HT-29 (cell line): Measurements from ENCODE around the gene AP5B1. TPM values are rescaled to one million over a fixed set of nuclear protein-coding genes. Genes with fewer than 3 reads are reported as not detected.

Source experiments
- DNase-seq: peaks from one replicate; pipeline ENCODE4 v3.0.0-alpha.2; 2015; ENCODE audit warnings: low spot score
- total RNA-seq: library from RNA; depleted of rRNA; stranded (reverse); fragments of >200 nt; shearing (Covaris generic); gene quantifications from 2 replicates; pipeline ENCODE4 v1.2.3, GENCODE V29; 2014

AP5B1 gene
- total RNA-seq, 1 experiment from 2014 or later = 20.2 TPM

DNA sequence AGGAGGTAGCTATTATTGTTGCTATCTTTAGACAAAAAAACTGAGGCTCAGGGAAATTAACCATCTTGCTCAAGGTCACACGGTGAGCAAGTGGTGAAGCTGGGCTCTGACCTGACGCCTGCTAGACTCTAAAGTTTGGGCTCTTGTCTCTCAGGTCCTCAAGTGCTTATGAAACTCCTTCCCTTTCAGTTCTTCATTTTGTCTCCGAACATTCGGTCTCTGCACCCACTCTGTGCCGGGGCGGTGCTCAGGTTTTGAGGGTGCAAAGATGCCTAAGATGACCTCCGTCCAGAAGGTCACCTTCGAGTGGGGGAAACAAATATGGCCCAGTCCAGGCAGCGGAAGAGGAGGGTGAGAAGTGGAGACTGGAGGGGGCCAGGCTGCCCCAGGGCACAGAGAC, 22.1 kb upstream of the AP5B1 start:
- no peak for DNase-seq

DNA sequence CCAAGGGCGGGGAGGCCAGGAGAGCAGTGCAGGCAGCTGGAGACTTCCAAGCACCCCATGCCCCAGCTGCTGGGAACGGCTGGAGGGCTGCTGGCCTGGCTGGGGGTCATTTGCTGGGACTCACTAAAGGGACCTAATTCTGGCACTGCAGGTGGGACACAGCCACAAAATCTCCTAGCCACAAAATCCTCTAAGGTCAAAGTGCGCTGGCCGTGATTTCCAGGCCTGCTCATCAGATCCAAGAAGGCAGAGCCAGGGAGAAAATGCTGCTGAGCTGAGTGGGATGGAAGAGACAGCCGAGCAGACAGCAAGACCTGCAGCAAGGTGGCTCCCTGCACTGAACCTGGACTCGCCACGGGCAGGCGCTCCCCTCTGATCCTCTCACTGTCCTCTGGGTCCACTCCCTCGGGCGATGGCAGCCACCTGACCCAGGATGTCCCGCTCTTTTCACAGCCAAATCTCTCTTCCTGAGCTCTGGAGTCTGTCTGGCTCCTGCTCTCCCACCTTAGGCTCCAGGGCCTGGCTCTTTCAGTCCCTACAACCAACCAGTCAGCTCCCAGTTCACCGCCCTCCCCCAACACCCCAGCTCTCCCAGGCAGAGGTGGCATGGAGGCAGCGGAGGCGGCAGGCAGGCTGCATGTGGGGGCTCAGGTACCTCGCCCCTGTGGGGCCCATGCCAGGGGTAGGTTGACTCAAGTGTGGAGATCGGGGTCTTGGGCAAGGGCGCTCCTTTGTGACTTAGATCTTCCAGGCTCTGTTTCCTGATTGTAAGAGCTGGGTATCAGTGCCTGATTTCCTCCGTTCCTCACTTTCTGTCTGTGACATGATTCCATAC, 20.6 kb upstream of the AP5B1 start:
- DNase-seq = no peak

DNA sequence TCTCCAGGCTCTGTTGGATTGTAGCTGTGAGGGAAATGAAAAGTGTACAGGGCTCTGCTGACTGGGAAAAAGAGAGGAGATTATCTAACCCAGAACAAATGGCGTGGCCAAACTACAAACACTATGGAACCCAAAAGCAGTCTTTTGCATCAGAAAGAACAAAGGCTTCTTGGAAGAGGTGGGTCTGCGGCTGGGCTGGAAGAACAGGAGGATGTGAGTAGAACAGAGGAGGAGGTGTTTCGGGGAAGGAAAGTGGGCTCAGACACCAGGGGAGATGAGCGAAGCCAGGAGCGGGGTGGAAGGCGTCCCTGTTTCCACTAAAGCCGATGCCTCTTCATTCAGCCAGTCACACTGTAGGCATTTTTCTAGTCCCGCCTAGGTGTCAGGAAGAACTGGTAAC, 18.1 kb upstream of the AP5B1 start:
- DNase-seq = no peak

DNA sequence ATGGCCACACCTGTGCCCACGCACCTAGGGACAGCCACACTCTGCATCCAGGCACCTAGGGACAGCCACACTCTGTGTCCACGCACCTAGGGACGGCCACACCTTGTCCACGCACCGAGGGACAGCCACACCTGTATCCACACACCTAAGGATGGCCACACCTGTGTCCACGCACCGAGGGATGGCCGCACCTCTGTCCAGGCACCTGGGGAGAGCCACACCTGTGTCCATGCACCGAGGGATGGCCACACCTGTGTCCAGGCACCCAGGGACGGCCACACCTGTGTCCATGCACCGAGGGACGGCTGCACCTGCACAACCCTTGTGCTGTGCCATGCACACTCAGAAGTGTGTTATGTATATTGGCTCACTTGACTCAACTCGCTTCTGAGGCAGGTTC, 16.9 kb upstream of the AP5B1 start:
- DNase-seq = no peak

DNA sequence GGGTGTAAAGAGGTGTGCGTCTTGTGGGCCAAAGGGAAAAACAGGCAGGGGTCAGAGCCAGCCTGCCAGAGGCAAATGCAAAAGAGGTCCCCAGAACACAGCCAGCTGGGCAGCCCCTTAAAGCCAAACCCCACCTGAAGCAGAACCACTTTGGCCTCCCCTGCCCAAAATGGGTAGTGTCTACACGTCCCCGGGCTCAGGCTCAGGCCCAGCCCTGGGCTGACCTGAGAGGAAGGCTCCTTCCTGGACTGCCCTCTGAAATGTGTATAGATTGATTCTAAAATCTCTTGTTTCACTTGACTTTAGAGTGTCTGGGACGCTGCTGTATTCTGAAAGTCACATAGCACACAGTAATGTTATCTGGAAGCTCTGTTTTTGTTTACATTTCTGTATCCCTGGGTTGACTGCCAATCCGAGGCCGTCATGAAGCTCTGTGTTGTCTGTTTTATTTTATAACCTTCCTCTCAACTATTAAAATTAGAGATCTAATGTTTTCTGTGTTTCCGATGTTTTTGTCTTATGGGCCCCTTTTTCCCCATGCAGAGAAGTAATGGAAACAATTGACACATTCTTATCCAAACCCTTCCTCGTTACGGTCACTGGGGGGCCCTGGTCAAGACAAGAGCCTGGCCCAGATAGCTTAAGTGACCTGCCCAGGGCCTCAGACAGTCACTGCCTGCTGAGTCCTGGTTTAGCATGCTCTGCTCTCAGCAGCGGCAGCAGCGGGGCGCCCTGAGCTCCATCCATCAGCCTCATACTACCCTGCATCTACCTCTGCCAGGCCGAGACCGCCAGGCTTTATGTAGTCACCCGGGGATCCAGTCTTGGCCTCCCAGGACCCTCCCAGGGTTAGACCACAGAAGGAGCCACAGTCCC, 16.2 kb upstream of the AP5B1 start:
- no peak for DNase-seq

DNA sequence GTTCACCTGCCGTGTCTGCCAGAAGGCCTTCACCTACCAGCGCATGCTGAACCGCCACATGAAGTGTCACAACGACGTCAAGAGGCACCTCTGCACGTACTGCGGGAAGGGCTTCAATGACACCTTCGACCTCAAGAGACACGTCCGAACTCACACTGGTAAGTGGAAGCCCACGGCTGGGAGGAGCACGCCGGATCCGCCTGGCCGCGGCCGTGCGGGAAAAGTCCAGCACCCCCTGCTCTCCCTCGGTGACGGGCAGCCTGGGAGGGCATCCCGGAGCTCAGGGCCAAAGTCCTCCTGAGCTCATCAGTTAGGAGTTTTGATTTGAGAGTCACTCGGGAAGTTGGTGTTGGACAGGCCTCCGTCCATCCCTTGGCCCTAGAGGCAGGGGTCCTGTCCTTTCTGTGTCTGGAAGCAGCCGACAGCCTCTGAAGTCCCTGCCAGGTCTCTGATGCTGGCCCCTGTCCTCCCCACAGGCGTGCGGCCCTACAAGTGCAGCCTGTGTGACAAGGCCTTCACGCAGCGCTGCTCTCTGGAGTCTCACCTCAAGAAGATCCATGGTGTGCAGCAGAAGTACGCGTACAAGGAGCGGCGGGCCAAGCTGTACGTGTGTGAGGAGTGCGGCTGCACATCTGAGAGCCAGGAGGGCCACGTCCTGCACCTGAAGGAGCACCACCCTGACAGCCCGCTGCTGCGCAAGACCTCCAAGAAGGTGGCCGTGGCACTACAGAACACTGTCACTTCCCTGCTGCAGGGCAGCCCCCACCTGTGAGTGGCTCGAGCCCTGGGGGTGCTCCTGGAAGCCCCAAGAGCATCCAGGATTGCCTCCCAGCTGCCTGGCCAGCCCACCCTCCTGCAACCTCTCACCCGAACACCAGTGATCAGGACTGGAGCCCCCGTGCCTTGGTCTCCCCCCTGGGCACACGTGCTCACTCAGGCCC, 14.1 kb upstream of the AP5B1 start:
- DNase-seq = no peak

DNA sequence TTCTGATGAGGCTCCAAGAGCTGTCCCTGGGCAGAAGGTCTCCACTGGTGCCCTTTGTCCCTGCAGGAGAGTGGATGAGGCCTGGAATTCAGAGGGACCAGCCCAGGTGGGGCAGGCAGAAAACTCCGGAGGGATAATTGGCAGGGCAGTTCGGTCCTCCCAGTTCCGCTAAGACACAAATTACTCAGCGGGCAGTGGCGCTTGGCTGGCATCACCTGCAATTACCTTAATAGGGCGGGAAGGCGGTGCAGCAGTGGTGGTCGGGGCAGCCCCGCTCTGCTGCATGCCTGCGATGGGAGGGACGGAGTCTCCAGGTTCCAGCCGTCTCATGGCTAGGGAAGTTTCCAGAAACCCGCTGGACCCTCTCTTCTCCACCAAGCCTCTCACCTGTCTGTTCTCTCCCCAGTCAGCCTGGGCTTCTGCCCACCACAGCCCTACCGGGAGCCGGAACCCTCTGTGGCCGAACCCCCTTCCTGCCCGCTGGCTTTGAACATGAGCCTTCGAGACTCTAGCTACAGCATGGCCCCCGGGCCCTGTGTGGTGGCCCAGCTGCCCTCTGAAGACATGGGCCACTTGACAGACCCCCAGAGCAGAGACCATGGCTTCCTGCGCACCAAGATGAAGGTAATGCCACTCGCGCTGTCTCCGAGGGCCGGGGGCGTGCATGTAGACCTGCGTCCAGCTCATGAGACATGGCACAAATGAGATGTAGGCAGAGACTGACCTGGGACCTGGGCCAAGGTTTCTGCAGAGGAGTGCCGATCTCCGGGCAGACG, 13.0 kb upstream of the AP5B1 start:
- peak; percentile 44 for DNase-seq

DNA sequence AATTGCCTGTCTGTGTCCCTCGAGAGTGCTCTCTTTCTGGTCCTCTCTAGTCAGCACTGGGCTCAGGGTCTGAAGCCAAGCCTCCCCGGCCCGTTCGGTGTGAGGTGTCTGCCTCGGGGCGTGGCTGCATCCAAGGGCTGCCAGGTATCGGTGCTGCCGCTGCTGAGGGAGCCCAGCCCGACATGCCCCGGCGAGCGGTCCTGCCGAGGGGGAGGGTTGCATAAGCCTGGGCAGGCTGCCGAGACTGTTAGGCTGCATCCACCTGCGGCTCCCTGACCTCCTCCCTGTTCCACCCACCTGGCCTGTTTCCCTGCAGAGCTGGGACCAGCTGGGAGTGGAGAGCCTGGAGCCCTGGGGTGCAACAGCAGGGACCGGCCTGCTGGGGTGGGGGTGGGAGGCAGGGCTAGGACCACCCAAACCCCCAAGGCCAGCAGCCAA, 12.4 kb upstream of the AP5B1 start:
- DNase-seq = peak; percentile 86

DNA sequence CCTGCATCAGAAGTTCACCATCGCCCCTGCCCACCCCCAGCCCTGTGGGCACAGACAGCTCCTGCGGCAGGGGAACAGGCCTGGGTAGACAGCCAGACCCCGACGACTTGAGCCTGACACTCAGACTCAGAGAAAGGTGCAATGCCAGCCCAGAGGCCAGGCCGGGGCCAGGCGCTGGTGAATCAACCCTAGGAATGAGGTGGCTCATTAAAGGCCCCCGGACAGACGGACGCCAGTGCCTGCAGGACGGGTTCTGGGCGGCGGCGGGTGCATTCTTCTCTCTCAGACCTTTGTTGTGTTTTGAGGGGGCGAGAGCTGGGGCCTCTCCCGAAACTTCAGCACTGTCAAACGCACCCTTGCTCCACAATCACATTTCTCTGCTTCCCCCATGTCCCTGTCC, 11.7 kb upstream of the AP5B1 start:
- DNase-seq = peak; percentile 71

DNA sequence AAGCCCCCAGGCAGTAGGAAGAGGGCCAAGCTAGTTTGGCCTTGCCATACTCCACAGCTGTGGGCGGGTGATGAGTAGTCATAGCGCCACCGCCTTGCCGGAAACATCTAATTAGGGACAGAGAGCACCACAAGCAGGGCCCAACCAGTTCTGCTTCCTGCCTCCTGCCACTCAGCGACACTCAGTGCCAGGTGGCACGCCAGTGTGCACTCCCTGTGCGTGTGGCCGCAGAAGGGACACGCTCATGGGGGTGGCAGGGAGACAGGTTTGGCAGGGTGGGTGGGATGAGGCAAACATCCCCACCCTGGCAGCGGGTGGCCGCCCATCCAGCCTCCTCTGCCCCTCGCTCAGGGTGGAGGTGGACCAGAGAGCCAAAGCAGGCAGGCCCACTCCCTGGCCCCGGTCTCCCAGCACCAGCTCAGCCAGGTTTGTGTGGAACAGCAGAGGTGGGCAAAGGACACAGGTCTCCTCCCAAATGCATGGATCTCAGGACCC, 11.0 kb upstream of the AP5B1 start:
- peak; percentile 91 for DNase-seq

DNA sequence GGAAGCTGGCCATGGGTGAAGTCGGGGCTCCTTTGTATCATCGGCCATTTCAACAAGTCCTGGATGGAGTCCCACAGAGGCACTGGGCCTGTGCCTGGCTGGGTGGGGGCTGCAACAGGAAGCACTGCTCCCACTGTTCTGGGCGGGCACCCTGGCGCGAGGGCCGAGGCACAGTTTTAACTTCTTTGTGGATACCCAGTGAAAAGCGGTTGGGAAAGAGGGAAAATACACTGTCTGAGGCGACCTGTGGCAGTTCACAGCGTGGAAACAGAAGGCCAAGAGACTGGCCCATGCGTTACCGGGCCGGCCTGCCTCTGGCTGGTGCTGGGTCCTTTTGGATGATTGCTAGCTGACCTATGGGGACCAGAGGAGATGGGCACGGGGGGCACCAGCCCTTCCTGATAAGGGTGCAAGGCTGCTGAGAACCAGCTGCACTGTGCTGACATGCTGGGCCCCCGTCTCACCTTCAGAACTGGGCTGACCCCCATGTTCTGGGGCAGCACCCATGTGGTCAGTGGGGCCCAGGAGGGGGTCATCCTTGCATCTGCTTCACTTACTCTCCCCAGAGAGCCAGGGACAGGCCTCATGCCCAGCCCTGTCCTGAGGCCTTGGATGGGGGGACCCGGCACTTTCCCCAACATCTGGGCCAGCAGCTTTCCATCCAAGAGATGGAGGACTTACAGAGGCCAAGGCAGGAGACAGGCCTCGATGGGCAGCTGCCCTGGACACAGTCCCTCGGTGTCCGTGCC, 10.3 kb upstream of the AP5B1 start:
- DNase-seq = no peak

DNA sequence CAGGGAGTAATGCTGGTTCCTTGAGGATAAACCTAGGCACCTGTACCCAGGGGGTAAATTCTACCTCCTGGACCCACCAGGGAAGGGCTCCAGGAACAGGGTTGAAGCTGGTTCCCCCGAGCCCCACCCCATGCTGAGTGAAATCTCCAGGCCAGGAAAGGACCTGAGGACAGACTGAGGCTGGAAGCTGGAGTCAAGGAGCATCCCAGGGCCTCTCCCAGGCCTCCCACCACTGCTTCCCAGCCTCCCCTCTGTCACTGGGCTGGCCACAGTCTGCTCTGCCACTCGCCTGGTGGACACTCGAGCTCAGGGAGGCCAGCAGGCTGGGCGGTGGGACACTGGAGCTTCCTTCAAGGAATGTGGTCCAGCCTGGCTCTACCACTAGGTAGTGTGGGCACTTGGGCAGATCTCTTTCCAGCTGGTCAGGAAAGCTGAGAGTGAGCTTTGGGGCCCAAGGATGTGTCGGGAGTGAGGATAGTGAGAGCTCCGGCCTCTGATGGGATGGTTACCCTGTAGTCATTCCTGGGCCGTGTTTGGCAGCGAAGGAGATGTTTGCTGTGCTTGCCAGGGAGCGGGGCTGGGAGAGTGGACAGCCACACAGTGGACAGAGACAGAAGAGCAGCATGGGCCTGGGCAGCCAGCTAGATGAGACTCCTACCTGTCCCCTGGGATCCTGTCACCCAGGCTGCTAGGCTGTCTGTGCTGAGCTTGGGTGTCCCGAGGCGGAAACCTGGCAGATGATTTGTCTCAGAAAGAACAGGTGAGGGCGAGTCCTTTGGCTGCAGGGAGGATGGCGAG, 9.5 kb upstream of the AP5B1 start:
- peak; percentile 52 for DNase-seq

DNA sequence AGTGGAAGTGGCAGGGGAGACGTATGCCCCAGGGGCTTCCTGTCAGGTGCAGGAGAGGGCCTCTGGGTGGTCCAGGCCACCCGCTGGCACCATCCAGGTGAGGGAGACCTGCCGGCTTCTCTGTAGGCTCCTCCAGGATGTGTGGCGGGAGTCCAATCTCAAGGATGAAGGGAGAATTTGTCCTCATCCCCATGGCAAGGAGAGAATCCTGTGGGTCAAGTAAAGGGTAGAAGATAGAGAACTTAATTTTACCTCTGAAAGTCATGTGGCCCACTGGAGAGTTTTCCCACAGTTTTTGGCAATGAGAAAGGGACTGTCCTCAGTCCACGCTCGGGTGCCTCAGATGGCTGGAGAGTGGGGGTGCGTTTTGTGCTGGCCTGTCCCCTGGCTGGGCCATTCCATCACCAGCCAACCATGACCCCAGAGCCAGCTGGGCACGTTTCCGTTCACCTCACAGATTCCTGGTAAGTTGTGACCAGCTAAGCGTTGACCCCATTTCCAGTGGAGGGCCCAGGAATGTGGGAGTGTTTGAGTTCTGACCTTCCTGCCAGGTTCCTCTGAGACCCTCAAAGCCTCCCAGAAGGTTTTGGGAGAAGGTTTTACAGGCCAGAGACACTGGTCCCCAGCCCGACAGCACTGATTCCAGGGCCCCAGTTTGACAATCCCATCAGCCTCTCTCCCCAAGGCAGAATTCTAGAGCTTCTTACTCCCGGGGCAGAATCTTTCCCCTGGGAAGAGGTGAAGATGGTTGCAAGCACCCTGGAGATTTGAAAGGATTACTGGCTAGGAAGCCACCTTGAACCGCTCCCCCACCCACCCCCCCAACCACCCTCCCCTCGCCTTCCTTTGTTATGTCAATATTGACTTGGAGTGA, 8.7 kb upstream of the AP5B1 start:
- no peak for DNase-seq

DNA sequence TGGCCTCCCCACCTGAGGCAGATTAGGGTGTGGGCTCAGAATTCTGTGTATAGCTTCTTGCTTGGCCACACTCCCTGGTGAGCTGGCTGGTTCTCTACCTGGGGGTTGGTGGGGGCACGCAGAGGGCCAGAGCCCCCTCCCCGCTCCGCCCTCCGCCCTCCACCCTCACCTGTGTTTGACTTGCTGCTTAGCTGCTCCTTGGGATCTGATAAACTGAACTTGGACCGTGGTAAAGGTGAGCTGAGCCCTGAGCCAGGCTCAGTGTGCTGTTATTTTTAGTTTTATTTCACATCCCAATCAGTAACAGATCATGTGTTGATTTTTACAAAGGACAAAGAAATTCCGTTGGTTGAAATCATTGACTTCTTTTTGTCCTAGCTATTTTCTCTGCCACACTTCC, 8.0 kb upstream of the AP5B1 start:
- DNase-seq = no peak

DNA sequence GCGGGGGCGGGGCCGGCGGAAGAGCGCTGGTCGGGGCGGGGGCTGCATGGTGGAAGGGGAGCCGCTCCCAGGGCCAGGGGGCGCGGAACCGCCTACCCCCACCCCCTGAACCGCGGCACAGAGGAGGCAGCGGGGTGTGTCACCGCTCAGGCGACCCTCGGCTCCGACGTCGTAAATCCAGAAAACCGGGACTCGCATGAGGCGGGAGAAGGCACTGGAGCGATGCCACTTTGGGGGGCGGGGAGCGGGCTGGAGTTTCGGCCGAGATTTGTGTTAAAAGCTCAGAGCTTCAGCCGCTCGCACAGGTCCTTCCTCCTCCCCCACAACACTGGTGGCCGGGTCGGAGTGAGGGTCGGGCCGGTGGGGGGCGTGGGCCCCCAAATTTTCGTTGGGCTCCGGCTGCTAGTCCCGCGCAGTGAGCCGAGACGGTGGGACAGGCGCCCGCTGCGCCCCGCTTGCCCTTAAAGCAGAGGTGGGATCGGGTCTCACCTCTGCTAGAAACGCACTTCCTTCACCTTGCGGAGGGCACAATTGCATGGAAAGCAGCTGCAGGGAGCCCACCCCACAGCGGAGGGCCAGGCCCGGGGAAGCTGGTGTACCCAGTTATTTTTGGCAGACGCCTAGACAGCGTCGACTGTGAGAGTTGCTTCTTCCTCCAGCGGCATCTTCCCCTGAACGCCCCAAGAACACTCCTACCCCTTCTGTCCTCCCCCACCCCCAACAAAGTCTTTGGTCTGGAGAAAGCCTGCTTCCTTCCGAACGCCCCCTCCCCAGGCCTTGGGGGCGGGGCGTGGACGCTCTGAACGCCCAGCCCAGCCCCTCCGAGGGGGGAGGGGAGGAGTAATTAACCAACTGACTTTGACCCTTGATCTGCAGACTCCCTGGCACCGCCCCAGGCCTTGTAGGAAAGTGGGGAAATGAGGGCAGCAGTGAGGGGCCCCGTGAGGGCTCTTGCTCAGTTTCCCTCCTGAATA, 7.2 kb upstream of the AP5B1 start:
- peak; percentile 46 for DNase-seq

DNA sequence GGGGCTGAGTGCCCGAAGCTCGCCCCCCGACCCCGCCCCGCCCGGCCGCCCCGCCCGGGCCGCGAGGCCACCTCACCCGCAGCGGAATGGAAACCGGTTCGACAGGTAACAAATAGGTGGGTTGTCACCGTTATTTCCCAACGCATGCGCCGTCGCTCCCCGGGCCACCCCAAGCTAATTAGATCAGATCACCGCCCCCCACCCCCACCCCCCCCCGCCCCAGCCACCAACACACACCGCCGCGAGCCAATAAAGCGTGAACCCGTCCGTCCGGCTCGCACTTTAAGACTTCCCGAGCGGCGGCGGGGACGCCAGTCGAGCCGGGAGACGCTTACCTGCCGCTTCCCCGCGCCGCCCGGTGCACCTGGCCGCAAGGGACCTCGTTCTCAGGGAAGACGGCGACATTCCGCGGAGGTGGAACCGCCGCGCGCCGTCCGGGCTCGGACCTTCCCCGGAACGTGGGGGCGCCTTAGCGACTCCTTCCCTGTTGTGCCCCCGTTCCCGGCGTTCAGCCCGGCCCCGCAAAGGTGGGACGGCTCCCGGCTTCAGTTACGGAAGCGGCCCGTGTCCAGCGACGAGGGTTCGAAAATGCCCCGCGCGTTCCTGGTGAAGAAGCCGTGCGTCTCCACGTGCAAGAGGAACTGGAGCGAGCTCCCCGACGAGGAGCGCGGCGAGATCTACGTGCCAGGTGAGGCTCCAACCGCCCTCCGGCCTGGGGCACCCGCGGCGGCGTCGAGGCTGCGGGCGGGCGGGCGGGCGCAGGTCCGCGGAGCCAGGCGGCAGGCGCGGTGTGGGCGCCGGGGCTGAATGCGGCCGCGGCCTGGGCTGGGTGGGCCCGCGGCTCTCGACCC, 6.2 kb upstream of the AP5B1 start, which contains the start of gene OVOL1:
Gene OVOL1 (plus strand): TSS at position 278 of the 851 bp plus-strand sequence. CDS start 311 bp downstream, at position 589.
- DNase-seq = peak; percentile 95
